ENCODE results near the gene ICAM5. TPM values are rescaled to one million over a fixed set of nuclear protein-coding genes. Genes with fewer than 3 reads are reported as not detected.

The ICAM5 gene
- total RNA-seq, 1 donor from 2014 or later = not detected

DNA sequence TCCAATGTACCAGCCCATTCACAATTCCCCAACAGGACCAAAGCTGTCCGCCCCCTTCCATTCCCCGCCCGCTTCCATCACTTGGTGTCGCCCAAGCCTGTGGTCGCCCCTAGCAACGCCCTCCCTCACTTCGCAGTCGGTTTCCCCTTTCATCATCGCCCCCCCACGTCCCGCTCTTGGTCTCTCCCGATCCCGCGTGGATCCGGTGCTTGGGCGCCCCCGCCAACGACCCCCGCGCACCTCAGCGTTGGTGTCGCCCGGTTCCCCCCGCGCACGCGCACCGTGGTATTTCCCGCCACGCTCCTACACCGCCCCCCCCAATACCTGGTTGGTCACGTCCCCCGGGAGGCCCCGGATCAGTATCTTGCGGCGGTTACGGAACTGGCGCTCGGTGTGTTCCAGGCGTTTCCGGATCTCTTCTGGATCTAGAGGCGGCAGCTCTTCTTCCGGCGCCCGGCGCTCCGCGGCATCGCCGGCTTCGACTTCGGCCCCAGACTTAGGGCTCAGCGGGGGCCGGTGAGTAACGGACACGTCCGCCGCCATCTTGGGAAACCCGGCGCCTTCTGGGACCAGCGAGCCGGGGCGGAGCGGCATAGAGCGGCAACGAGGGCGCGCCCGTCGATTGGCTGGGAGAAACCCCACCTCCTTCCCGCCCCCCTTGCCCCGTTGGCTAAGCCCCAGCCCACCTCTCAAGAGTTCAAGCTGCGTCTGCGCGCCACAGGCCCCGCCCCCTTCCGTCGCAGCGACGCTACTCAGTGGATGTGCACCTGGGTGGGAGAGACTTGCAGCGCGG, 43.4 kb downstream of the ICAM5 start, which contains the start of gene RAVER1:
Gene RAVER1 (minus strand): TSS at position 565 of the 793 bp plus-strand sequence. CDS start 22 bp downstream, at position 543.
- Histone ChIP-seq H3K36me3 (no peaks in the 10 kb centered on the region), H3K27ac (peak within 1 kb of the TSS; percentile 88), H4K20me1 (ENCODE audit: low read depth) (peaks cover 52% of the 10 kb centered on the region), H3K9ac (peak within 1 kb of the TSS; percentile 81), H3F3A (ENCODE audit: low read depth) (peaks cover 10% of the 10 kb centered on the region), H3K9me3 (ENCODE audit: low read depth) (no peaks in the 10 kb centered on the region), H3K4me2 (peak within 1 kb of the TSS; percentile 90), H3K27me3 (peaks cover 7% of the 10 kb centered on the region), H3K4me1 (peaks cover 16% of the 10 kb centered on the region), H3K79me2 (ENCODE audit: low read depth) (peaks cover 38% of the 10 kb centered on the region), H2AFZ (replicated peaks) (peak within 1 kb of the TSS; percentile 79), H3K4me3 (peak within 1 kb of the TSS; percentile 71)
- TF ChIP-seq EZH2 (IDR thresholded peaks at IDR 0.05) (no peak), EZH2phosphoT487 (IDR thresholded peaks at IDR 0.05) (no peak)
- TF ChIP-seq, protein P1, sequence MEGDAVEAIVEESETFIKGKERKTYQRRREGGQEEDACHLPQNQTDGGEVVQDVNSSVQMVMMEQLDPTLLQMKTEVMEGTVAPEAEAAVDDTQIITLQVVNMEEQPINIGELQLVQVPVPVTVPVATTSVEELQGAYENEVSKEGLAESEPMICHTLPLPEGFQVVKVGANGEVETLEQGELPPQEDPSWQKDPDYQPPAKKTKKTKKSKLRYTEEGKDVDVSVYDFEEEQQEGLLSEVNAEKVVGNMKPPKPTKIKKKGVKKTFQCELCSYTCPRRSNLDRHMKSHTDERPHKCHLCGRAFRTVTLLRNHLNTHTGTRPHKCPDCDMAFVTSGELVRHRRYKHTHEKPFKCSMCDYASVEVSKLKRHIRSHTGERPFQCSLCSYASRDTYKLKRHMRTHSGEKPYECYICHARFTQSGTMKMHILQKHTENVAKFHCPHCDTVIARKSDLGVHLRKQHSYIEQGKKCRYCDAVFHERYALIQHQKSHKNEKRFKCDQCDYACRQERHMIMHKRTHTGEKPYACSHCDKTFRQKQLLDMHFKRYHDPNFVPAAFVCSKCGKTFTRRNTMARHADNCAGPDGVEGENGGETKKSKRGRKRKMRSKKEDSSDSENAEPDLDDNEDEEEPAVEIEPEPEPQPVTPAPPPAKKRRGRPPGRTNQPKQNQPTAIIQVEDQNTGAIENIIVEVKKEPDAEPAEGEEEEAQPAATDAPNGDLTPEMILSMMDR (IDR thresholded peaks at IDR 0.05) = no peak
- Mint-ChIP-seq H3K27ac (peak within 1 kb of the TSS; percentile 97), H3K36me3 (peaks cover 4% of the 10 kb centered on the region), H3K9me3 (no peaks in the 10 kb centered on the region), H3K4me3 (peak within 1 kb of the TSS; percentile 98), H3K4me1 (peaks cover 22% of the 10 kb centered on the region), H3K27me3 (ENCODE audit: insufficient read depth, low read depth) (peaks cover 7% of the 10 kb centered on the region)
- DNase-seq (ENCODE audit: low spot score) = peak; percentile 99

DNA sequence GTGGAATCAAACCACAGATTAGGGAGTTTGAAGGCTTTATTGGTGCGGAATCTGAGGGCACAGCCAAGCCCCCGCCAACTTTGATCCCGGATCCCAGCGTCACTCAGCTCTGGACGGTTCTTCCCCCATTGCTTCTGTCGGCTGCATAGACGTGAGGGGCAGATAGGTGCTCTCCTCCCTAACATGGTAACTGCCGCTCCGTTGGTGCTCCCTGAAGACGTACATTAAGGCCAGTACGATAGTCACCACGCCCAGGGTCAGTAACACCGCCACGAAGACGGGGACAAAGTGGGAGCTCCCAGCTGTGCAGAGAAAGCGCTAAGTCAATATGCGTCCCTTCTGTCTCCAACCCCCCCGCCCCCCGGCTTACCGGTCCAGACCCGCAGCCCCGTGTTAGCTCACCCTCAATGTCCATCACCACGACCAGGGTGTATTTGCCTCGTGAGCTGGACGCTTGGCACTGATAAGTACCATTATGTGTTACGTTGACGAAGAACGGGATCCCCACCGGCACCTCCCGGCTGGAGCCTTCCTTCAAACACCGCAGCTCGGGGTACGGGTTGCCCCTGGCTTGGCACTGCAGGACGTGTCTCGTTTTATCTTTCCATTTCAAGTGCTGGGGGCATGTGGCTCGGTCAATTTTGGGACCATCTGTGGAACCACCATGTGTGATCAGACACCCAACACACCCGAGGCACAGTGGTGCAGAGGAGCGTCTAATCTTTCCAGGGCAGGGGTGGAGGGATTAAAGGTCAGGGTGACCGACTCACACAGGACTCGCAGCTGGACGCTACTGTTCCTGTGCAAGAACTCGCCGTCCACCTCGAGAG, 44.2 kb downstream of the ICAM5 start:
- H4K20me1 ChIP-seq (ENCODE audit: low read depth) = peaks cover 50% of the 10 kb centered on the region
- Mint-ChIP-seq H3K4me1 (peaks cover 22% of the 10 kb centered on the region), H3K4me3 (peak overlapping the region; percentile 98), H3K27ac (peak overlapping the region; percentile 97), H3K27me3 (ENCODE audit: insufficient read depth, low read depth) (peaks cover 8% of the 10 kb centered on the region), H3K9me3 (no peaks in the 10 kb centered on the region), H3K36me3 (peaks cover 4% of the 10 kb centered on the region)
- TF ChIP-seq, protein P1 (IDR thresholded peaks at IDR 0.05) = no peak
- TF ChIP-seq EZH2phosphoT487 (IDR thresholded peaks at IDR 0.05) (no peak), EZH2 (IDR thresholded peaks at IDR 0.05) (no peak)
- peak overlapping the region; percentile 70 for H2AFZ ChIP-seq (replicated peaks)
- no peak overlapping the region for H3K9ac ChIP-seq
- peaks cover 38% of the 10 kb centered on the region for H3K79me2 ChIP-seq (ENCODE audit: low read depth)
- H3K36me3 ChIP-seq = no peaks in the 10 kb centered on the region
- peak; percentile 33 for DNase-seq (ENCODE audit: low spot score)
- H3K4me2 ChIP-seq = peak overlapping the region; percentile 81
- H3K4me3 ChIP-seq = peak overlapping the region; percentile 71
- peaks cover 7% of the 10 kb centered on the region for H3K27me3 ChIP-seq
- H3F3A ChIP-seq (ENCODE audit: low read depth) = peaks cover 10% of the 10 kb centered on the region
- no peak overlapping the region for H3K27ac ChIP-seq
- H3K9me3 ChIP-seq (ENCODE audit: low read depth) = no peaks in the 10 kb centered on the region
- H3K4me1 ChIP-seq = peaks cover 16% of the 10 kb centered on the region

GRCh38 chr19:10334588-10335351, 45.0 kb downstream of the ICAM5 start:
- H3K27ac Mint-ChIP-seq = peak overlapping the region; percentile 57
- peaks cover 16% of the 10 kb centered on the region for H3K4me1 ChIP-seq
- peak overlapping the region; percentile 98 for H3K4me3 Mint-ChIP-seq
- no peak overlapping the region for H3K27ac ChIP-seq
- peaks cover 42% of the 10 kb centered on the region for H4K20me1 ChIP-seq (ENCODE audit: low read depth)
- no peaks in the 10 kb centered on the region for H3K9me3 Mint-ChIP-seq
- H3K79me2 ChIP-seq (ENCODE audit: low read depth) = peaks cover 32% of the 10 kb centered on the region
- peak overlapping the region; percentile 81 for H3K4me2 ChIP-seq
- H3K4me3 ChIP-seq = peak overlapping the region; percentile 71
- DNase-seq (ENCODE audit: low spot score) = peak; percentile 93
- H3K4me1 Mint-ChIP-seq = peaks cover 22% of the 10 kb centered on the region
- peaks cover 10% of the 10 kb centered on the region for H3K27me3 Mint-ChIP-seq (ENCODE audit: insufficient read depth, low read depth)
- H3K36me3 Mint-ChIP-seq = peaks cover 3% of the 10 kb centered on the region
- peak overlapping the region; percentile 59 for H2AFZ ChIP-seq (replicated peaks)
- no peaks in the 10 kb centered on the region for H3K9me3 ChIP-seq (ENCODE audit: low read depth)
- H3K27me3 ChIP-seq = peaks cover 7% of the 10 kb centered on the region
- TF ChIP-seq, protein P1 (IDR thresholded peaks at IDR 0.05) = peak; percentile 24
- no peak for TF ChIP-seq EZH2 (IDR thresholded peaks at IDR 0.05)
- H3F3A ChIP-seq (ENCODE audit: low read depth) = peaks cover 10% of the 10 kb centered on the region
- no peak overlapping the region for H3K9ac ChIP-seq
- no peaks in the 10 kb centered on the region for H3K36me3 ChIP-seq
